Measurements from ENCODE around the gene GEMIN8. TPM values are rescaled to one million over a fixed set of nuclear protein-coding genes. Genes with fewer than 3 reads are reported as not detected.

GEMIN8 gene
- total RNA-seq, 2 experiments from 2014 or later = 23.2 to 25.6 TPM

DNA sequence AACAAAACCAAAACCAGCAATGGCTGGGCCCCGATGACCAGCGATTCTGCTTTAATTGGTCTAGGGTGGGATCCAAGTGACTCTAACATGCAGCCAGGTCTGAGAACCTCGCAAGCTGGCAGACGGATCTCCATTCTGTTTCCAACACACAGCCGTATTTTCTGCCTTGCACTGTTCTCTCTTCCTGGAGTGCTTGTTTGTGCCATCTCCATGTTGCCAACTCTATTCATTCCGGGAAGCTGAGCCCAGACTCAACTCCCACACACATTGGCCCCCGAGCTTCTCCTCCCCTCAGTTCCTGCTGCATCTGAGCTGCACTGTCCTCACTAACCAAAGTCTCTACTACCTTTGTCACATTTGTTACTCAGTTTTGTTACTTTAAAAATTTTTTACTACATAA, 35.6 kb downstream of the GEMIN8 start:
- no peaks in the 10 kb centered on the region for H3K36me3 ChIP-seq (ENCODE audit: insufficient read depth, low read length)
- ChIA-PET CTCF (ENCODE audit: unreplicated experiment) (no interaction called here), POLR2A (no interaction called here)
- intact Hi-C loops (cut with micrococcal nuclease; ENCODE audit: unreplicated experiment) = no loop called here
- H2AFZ ChIP-seq (ENCODE audit: low read length) = no peak overlapping the region
- no peak overlapping the region for H3K4me3 ChIP-seq (ENCODE audit: low read depth, low read length, poor library complexity, severe bottlenecking)
- no peak for TF ChIP-seq EZH2phosphoT487 (IDR thresholded peaks at IDR 0.05; ENCODE audit: borderline replicate concordance, low read depth, low read length)
- TF ChIP-seq, protein P1, sequence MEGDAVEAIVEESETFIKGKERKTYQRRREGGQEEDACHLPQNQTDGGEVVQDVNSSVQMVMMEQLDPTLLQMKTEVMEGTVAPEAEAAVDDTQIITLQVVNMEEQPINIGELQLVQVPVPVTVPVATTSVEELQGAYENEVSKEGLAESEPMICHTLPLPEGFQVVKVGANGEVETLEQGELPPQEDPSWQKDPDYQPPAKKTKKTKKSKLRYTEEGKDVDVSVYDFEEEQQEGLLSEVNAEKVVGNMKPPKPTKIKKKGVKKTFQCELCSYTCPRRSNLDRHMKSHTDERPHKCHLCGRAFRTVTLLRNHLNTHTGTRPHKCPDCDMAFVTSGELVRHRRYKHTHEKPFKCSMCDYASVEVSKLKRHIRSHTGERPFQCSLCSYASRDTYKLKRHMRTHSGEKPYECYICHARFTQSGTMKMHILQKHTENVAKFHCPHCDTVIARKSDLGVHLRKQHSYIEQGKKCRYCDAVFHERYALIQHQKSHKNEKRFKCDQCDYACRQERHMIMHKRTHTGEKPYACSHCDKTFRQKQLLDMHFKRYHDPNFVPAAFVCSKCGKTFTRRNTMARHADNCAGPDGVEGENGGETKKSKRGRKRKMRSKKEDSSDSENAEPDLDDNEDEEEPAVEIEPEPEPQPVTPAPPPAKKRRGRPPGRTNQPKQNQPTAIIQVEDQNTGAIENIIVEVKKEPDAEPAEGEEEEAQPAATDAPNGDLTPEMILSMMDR (conservative IDR thresholded peaks at IDR 0.05; ENCODE audit: low read length) = no peak
- no peak overlapping the region for H3K4me2 ChIP-seq (ENCODE audit: low read length)
- H3K4me1 ChIP-seq (ENCODE audit: insufficient read depth, low read length, poor library complexity, severe bottlenecking) = no peaks in the 10 kb centered on the region
- no peaks in the 10 kb centered on the region for H3K79me2 ChIP-seq (ENCODE audit: insufficient read depth, low read depth, low read length)
- no peaks in the 10 kb centered on the region for H3K9me3 ChIP-seq (ENCODE audit: low read length)
- H4K20me1 ChIP-seq (ENCODE audit: insufficient read depth, low read length) = no peaks in the 10 kb centered on the region
- BruUV-seq (replicated peaks) = no TSS peak
- no peaks in the 10 kb centered on the region for H3K9me2 ChIP-seq (ENCODE audit: insufficient read depth, low read length)
- H3K27ac ChIP-seq (ENCODE audit: low read depth, low read length, poor library complexity, severe bottlenecking) = no peak overlapping the region
- no peak for DNase-seq (ENCODE audit: low spot score)

DNA sequence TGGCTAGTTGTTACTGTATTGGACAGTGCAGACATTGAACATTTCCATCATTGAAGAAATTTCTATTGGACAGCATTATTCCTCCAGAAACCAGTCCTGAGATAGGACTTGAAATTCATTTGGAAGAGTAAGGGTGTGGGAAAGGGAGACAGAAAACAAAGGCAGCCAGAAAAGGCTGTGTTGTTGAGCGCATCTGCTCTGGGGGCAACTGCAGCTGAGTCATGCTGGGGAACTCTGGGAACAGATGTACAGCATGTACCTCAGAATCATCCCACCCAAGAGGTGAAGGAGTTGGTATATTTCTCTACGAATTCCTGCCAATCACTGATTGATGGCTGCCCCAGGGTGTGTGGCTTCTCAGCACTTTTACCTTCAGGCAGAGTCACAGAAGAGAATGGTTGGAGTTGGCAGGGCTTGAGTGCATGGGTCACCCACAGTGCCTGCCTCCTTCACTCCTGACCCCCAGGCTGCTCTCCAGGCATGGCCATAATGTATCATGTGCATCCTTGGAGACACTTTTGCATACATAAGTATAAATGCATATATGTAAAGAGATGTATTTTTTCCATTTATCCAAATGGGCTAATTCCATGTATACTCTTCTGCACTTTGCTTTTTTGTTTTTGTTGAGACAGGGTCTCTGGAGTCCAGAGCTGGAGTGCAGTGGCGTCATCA, 39.4 kb downstream of the GEMIN8 start:
- Histone ChIP-seq H2AFZ (ENCODE audit: low read length) (no peak overlapping the region), H3K4me3 (ENCODE audit: low read depth, low read length, poor library complexity, severe bottlenecking) (no peak overlapping the region), H3K36me3 (ENCODE audit: insufficient read depth, low read length) (no peaks in the 10 kb centered on the region), H3K9me2 (ENCODE audit: insufficient read depth, low read length) (no peaks in the 10 kb centered on the region), H3K27ac (ENCODE audit: low read depth, low read length, poor library complexity, severe bottlenecking) (no peak overlapping the region), H4K20me1 (ENCODE audit: insufficient read depth, low read length) (no peaks in the 10 kb centered on the region), H3K4me2 (ENCODE audit: low read length) (no peak overlapping the region), H3K9me3 (ENCODE audit: low read length) (no peaks in the 10 kb centered on the region), H3K4me1 (ENCODE audit: insufficient read depth, low read length, poor library complexity, severe bottlenecking) (no peaks in the 10 kb centered on the region), H3K79me2 (ENCODE audit: insufficient read depth, low read depth, low read length) (no peaks in the 10 kb centered on the region)
- TF ChIP-seq, protein P1 (conservative IDR thresholded peaks at IDR 0.05; ENCODE audit: low read length) = no peak
- TF ChIP-seq EZH2phosphoT487 (IDR thresholded peaks at IDR 0.05; ENCODE audit: borderline replicate concordance, low read depth, low read length) = no peak
- DNase-seq (ENCODE audit: low spot score) = no peak
- POLR2A ChIA-PET = no interaction called here
- BruUV-seq (replicated peaks) = no TSS peak
- intact Hi-C loops (cut with micrococcal nuclease; ENCODE audit: unreplicated experiment) = no loop called here
- CTCF ChIA-PET (ENCODE audit: unreplicated experiment) = no interaction called here

- POLR2A ChIA-PET = no interaction called here
- Histone ChIP-seq H3K36me3 (ENCODE audit: insufficient read depth, low read length) (no peaks in the 10 kb centered on the region), H2AFZ (ENCODE audit: low read length) (no peak overlapping the region), H3K79me2 (ENCODE audit: insufficient read depth, low read depth, low read length) (no peaks in the 10 kb centered on the region), H3K9me2 (ENCODE audit: insufficient read depth, low read length) (no peaks in the 10 kb centered on the region), H3K27ac (ENCODE audit: low read depth, low read length, poor library complexity, severe bottlenecking) (no peak overlapping the region), H3K4me3 (ENCODE audit: low read depth, low read length, poor library complexity, severe bottlenecking) (no peak overlapping the region), H4K20me1 (ENCODE audit: insufficient read depth, low read length) (no peaks in the 10 kb centered on the region), H3K9me3 (ENCODE audit: low read length) (no peaks in the 10 kb centered on the region), H3K4me1 (ENCODE audit: insufficient read depth, low read length, poor library complexity, severe bottlenecking) (peaks cover 6% of the 10 kb centered on the region), H3K4me2 (ENCODE audit: low read length) (no peak overlapping the region)
- CTCF ChIA-PET (ENCODE audit: unreplicated experiment) = no interaction called here
- no TSS peak for BruUV-seq (replicated peaks)
- no peak for TF ChIP-seq EZH2phosphoT487 (IDR thresholded peaks at IDR 0.05; ENCODE audit: borderline replicate concordance, low read depth, low read length)
- TF ChIP-seq, protein P1 (conservative IDR thresholded peaks at IDR 0.05; ENCODE audit: low read length) = no peak
- intact Hi-C loops (cut with micrococcal nuclease; ENCODE audit: unreplicated experiment) = no loop called here
- no peak for DNase-seq (ENCODE audit: low spot score)
These were observed 43.8 kb downstream of the GEMIN8 start for GRCh38 chrX:13985697-13986435.

Data from OCI-LY7 (cell line).